HEK293T (cell line): Measurements from ENCODE around the gene MYO18B.

Source experiments
- LEF1 ChIP-seq: fragments of 450-650 bp; IDR thresholded peaks from 2 replicates; pipeline ENCODE4 v1.6.1; 2017; ENCODE audit warnings: mild to moderate bottlenecking, borderline replicate concordance
- SUZ12 ChIP-seq: fragments of 450-650 bp; IDR thresholded peaks from 2 replicates; pipeline ENCODE4 v1.6.1; 2016; ENCODE audit warnings: mild to moderate bottlenecking
- ZNF384 ChIP-seq: fragments of 450-650 bp; IDR thresholded peaks from 2 replicates; pipeline ENCODE4 v1.6.1; 2016

DNA sequence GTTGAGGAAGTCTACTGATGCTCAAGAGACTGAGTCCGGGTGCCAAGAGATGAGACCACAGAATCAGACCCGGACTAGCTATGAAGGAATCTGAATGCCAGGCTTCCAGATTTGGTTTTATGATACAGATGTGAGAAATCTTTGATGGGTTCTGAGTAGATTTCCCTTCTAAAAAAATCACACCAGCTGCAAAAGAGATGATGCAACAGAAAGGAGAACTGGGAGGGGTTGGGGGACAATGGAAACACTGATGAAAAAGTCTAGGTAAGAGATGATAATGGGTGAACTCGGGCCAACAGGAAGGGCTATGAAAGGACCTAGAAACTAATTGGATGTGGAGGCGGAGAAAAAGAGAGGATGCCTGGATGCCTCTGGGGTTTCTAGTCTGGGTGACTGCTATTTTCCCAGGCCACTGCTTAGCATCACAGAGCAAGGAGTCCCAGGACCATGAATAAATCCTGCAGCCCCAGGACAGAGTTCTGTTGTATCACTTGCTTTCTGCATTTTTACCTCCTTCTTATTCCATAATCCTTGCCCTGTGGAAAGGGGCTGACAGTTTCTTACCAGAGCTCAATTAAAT is 311.8 kb downstream of the MYO18B start:
- TF ChIP-seq ZNF384, result no peak
- TF ChIP-seq SUZ12, result no peak
- TF ChIP-seq LEF1, result no peak
